ENCODE measurements around the gene GNGT1. TPM values are rescaled to one million over a fixed set of nuclear protein-coding genes. Genes with fewer than 3 reads are reported as not detected.

The GNGT1 gene
- total RNA-seq, 1 donor from 2014 or later, result not detected

DNA sequence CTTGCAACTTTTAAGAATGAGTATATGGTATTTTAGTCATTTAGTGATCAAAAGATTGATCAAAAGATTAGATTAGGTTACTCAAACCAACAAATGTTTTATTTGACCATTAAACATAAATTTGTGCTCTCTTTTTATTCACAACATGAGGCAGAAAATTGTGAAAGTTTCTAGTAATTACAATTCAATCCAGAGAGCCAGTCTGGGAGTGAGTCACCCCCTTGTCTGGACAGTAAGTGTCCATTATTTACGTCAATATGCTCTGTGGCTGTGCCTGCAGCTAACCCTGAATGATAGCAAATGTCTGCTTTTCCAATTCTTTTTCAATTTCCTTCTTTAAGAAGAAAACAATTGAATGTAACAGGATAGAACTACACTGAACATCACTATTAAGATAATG lies 43.1 kb downstream of the GNGT1 start:
- no peaks in the 10 kb centered on the region for H3K9me3 ChIP-seq
- no peak overlapping the region for H3K27ac ChIP-seq
- H3K4me1 ChIP-seq, result no peaks in the 10 kb centered on the region
- no peaks in the 10 kb centered on the region for H3K27me3 ChIP-seq
- no peaks in the 10 kb centered on the region for H3K36me3 ChIP-seq
- TF ChIP-seq, protein P1, sequence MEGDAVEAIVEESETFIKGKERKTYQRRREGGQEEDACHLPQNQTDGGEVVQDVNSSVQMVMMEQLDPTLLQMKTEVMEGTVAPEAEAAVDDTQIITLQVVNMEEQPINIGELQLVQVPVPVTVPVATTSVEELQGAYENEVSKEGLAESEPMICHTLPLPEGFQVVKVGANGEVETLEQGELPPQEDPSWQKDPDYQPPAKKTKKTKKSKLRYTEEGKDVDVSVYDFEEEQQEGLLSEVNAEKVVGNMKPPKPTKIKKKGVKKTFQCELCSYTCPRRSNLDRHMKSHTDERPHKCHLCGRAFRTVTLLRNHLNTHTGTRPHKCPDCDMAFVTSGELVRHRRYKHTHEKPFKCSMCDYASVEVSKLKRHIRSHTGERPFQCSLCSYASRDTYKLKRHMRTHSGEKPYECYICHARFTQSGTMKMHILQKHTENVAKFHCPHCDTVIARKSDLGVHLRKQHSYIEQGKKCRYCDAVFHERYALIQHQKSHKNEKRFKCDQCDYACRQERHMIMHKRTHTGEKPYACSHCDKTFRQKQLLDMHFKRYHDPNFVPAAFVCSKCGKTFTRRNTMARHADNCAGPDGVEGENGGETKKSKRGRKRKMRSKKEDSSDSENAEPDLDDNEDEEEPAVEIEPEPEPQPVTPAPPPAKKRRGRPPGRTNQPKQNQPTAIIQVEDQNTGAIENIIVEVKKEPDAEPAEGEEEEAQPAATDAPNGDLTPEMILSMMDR (IDR thresholded peaks at IDR 0.05), result no peak
- TF ChIP-seq POLR2A (IDR thresholded peaks at IDR 0.05), result no peak
- TF ChIP-seq POLR2AphosphoS5 (IDR thresholded peaks at IDR 0.05; ENCODE audit: insufficient read depth in 1 of 2, low read depth in 1 of 2), result no peak
- DNase-seq (ENCODE audit: extremely low spot score in 2 of 2), result no peak
- intact Hi-C loops (cut with DNase I), result no loop called here
- no peak overlapping the region for H3K4me3 ChIP-seq

DNA sequence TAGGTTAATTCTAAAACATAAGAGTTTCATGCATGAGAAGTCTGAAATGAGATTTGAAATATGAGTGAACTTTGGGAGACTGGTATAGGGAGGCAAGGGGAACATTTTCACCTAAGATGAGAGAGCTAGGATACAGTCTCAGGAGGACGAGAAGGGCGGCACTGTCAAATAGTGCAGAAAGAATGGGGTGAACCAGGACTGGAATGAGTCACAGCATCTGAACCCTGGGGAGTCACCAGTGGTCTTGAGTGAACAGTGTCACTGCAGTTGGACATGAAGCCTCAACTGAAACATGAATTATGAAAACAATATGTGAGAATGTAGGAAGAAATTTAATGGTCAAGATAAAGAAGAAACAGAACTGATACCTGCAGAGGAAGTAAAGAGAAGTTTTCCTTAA lies 48.9 kb downstream of the GNGT1 start:
- Histone ChIP-seq H3K27me3 (no peaks in the 10 kb centered on the region), H3K4me3 (no peak overlapping the region), H3K9me3 (no peaks in the 10 kb centered on the region), H3K4me1 (no peaks in the 10 kb centered on the region), H3K27ac (no peak overlapping the region), H3K36me3 (no peaks in the 10 kb centered on the region)
- intact Hi-C loops (cut with DNase I), result no loop called here
- no peak for DNase-seq (ENCODE audit: extremely low spot score in 2 of 2)
- TF ChIP-seq POLR2AphosphoS5 (IDR thresholded peaks at IDR 0.05; ENCODE audit: insufficient read depth in 1 of 2, low read depth in 1 of 2) (no peak), POLR2A (IDR thresholded peaks at IDR 0.05) (no peak)
- TF ChIP-seq, protein P1 (IDR thresholded peaks at IDR 0.05), result no peak

DNA sequence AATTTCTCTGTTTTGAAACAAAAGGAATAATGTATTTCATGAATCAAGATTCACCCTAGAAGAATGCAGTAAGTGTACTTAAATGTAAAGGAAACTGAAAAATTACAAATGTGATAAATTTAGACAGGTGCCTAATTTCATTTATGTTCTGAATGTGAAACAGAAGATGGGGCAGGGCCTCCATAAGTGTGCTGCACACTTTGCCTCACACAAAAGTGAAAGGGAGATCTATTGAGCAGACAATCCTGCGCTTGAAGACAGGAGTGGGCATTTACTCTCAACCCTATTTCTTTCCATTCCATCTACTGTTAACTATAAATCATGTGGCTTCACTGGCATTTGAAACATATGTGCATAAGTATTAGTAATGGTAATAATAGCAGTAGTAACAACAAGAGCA lies 51.4 kb downstream of the GNGT1 start:
- Histone ChIP-seq H3K27me3 (no peaks in the 10 kb centered on the region), H3K27ac (no peak overlapping the region), H3K36me3 (no peaks in the 10 kb centered on the region), H3K9me3 (no peaks in the 10 kb centered on the region), H3K4me3 (no peak overlapping the region), H3K4me1 (no peaks in the 10 kb centered on the region)
- TF ChIP-seq, protein P1 (IDR thresholded peaks at IDR 0.05), result no peak
- TF ChIP-seq POLR2A (IDR thresholded peaks at IDR 0.05) (no peak), POLR2AphosphoS5 (IDR thresholded peaks at IDR 0.05; ENCODE audit: insufficient read depth in 1 of 2, low read depth in 1 of 2) (no peak)
- intact Hi-C loops (cut with DNase I), result no loop called here
- no peak for DNase-seq (ENCODE audit: extremely low spot score in 2 of 2)

DNA sequence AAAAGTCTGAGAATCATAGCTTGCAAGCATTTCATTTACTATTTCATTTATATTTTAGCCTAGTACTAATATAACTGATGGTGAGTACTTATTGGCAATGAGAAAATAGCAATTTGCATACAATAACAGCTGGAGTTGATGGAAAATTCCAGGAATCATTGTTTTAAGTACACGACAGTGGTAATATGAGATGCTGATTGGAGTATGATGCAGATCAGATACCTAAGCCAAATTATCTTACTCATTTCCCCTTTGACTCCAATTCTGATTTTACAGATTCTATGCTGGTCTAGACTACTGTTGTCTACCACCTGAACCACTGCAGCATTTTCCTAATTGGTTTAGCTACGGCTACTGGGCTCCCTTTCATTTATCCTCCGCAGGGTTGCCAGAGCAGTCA lies 51.8 kb downstream of the GNGT1 start:
- no peaks in the 10 kb centered on the region for H3K27me3 ChIP-seq
- no peak overlapping the region for H3K4me3 ChIP-seq
- intact Hi-C loops (cut with DNase I), result no loop called here
- DNase-seq (ENCODE audit: extremely low spot score in 2 of 2), result no peak
- no peak overlapping the region for H3K27ac ChIP-seq
- H3K36me3 ChIP-seq, result no peaks in the 10 kb centered on the region
- no peaks in the 10 kb centered on the region for H3K4me1 ChIP-seq
- H3K9me3 ChIP-seq, result no peaks in the 10 kb centered on the region
- TF ChIP-seq POLR2A (IDR thresholded peaks at IDR 0.05), result no peak
- no peak for TF ChIP-seq POLR2AphosphoS5 (IDR thresholded peaks at IDR 0.05; ENCODE audit: insufficient read depth in 1 of 2, low read depth in 1 of 2)
- TF ChIP-seq, protein P1 (IDR thresholded peaks at IDR 0.05), result no peak

DNA sequence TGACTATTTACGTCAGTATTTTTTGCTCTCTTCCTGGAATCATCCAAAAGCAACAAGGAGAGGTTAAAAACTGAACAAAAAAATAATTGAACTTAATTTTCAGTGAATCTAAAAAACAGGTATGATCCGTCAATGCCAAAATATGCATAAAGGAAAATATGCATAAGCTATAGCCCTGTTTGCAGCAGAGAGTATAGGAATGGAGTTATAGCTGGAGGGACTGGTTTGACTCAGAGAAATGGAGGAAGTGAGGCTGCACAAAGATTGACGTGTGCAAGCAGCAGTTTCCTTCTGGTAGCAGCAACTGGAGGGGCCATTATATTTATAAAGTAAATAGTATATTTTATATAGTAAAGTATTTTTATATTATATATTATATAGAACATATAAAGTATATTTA lies 52.3 kb downstream of the GNGT1 start:
- intact Hi-C loops (cut with DNase I), result no loop called here
- H3K4me3 ChIP-seq, result no peak overlapping the region
- no peaks in the 10 kb centered on the region for H3K27me3 ChIP-seq
- no peaks in the 10 kb centered on the region for H3K36me3 ChIP-seq
- H3K27ac ChIP-seq, result no peak overlapping the region
- TF ChIP-seq POLR2A (IDR thresholded peaks at IDR 0.05) (no peak), POLR2AphosphoS5 (IDR thresholded peaks at IDR 0.05; ENCODE audit: insufficient read depth in 1 of 2, low read depth in 1 of 2) (no peak)
- TF ChIP-seq, protein P1 (IDR thresholded peaks at IDR 0.05), result no peak
- H3K4me1 ChIP-seq, result no peaks in the 10 kb centered on the region
- no peaks in the 10 kb centered on the region for H3K9me3 ChIP-seq
- DNase-seq (ENCODE audit: extremely low spot score in 2 of 2), result no peak

Small RNAs within 50 kb of the gene (small RNA-seq; reads per million reads assigned to genes)
- gene AC002076.2, result not detected

Other genes with a start within 250 kb of the GNGT1 start
- gene TFPI2, start 15.8 kb upstream of the GNGT1 start, total RNA-seq, result 0.74 TPM
- 15.0 TPM for gene GNG11, start 15.2 kb downstream of the GNGT1 start, total RNA-seq
- 22.1 TPM for gene BET1, start 97.8 kb downstream of the GNGT1 start, total RNA-seq